Neural cell (in vitro differentiated cells): Measurements from ENCODE around the gene PKHD1. TPM values are rescaled to one million over a fixed set of nuclear protein-coding genes. Genes with fewer than 3 reads are reported as not detected.

Experiments
- H2AFZ ChIP-seq: fragments of 200-600, 300-800 bp; sonication (generic), shearing (Covaris generic); 2 replicates; pipeline ENCODE4 v1.6.0; 2014; ENCODE audit warnings: low read depth, mild to moderate bottlenecking, antibody characterized with exemption, low read length, moderate library complexity
- H3F3A ChIP-seq: fragments of 200-600 bp; shearing (Covaris generic); 2 replicates; pipeline ENCODE4 v1.6.1; 2016; ENCODE audit warnings: mild to moderate bottlenecking, moderate library complexity, mixed read lengths, antibody characterized with exemption, low read length; ENCODE audit not compliant: insufficient read depth, poor library complexity, severe bottlenecking
- H3K27ac ChIP-seq: fragments of 200-600, 300-800 bp; sonication (generic), shearing (Covaris generic); 2 replicates; pipeline ENCODE4 v1.5.1; 2014; ENCODE audit warnings: mild to moderate bottlenecking, low read length, moderate library complexity
- H3K27me3 ChIP-seq: fragments of 300-800, 200-600 bp; sonication (generic), shearing (Covaris generic); 2 replicates; pipeline ENCODE4 v1.6.0; 2014; ENCODE audit warnings: mild to moderate bottlenecking, low read depth, low read length, moderate library complexity; ENCODE audit not compliant: insufficient read depth
- H3K36me3 ChIP-seq: fragments of 300-800, 200-600 bp; sonication (generic), shearing (Covaris generic); 2 replicates; pipeline ENCODE4 v1.5.1; 2014; ENCODE audit warnings: mild to moderate bottlenecking, antibody characterized with exemption, low read length, moderate library complexity; ENCODE audit not compliant: insufficient read depth
- H3K4me2 ChIP-seq: fragments of 300-800, 200-600 bp; sonication (generic), shearing (Covaris generic); 2 replicates; pipeline ENCODE4 v1.6.0; 2014; ENCODE audit warnings: mild to moderate bottlenecking, low read length
- H3K4me3 ChIP-seq: fragments of 300-800, 200-600 bp; sonication (generic), shearing (Covaris generic); 2 replicates; pipeline ENCODE4 v1.5.1; 2014; ENCODE audit warnings: mild to moderate bottlenecking, low read length, moderate library complexity
- H3K79me2 ChIP-seq: fragments of 200-600 bp; shearing (Covaris generic); replicated peaks from 2 replicates; pipeline ENCODE4 v1.6.0; 2014; ENCODE audit warnings: mild to moderate bottlenecking, low read length, moderate library complexity; ENCODE audit not compliant: insufficient read depth
- H3K9ac ChIP-seq: fragments of 300-800, 200-600 bp; sonication (generic), shearing (Covaris generic); 2 replicates; pipeline ENCODE4 v1.6.1; 2016; ENCODE audit warnings: mild to moderate bottlenecking, low read length, mixed read lengths
- H3K9me2 ChIP-seq: fragments of 200-600 bp; shearing (Covaris generic); 2 replicates; pipeline ENCODE4 v1.6.1; 2016; ENCODE audit warnings: mild to moderate bottlenecking, low read length, mixed read lengths; ENCODE audit not compliant: insufficient read depth
- H3K9me3 ChIP-seq: fragments of 200-600, 300-800 bp; sonication (generic), shearing (Covaris generic); 2 replicates; pipeline ENCODE4 v1.6.1; 2016; ENCODE audit warnings: mild to moderate bottlenecking, mixed run types, low read length, moderate library complexity, mixed read lengths
- H4K20me1 ChIP-seq: fragments of 200-600 bp; shearing (Covaris generic); 2 replicates; pipeline ENCODE4 v1.6.1; 2016; ENCODE audit warnings: mild to moderate bottlenecking, mixed run types; ENCODE audit not compliant: insufficient read depth
- EP300 ChIP-seq: fragments of 450-650 bp; conservative IDR thresholded peaks from 2 replicates; pipeline ENCODE4 v1.6.1; 2014; ENCODE audit warnings: antibody characterized with exemption, mild to moderate bottlenecking, moderate library complexity; ENCODE audit not compliant: poor library complexity, severe bottlenecking
- EZH2 ChIP-seq: fragments of 200-600, 300-800 bp; shearing (Covaris generic), sonication (generic); IDR thresholded peaks from 2 replicates; pipeline ENCODE4 v1.6.1; 2014; ENCODE audit warnings: antibody characterized with exemption, low read length, borderline replicate concordance, mild to moderate bottlenecking; ENCODE audit not compliant: insufficient read depth, poor library complexity, severe bottlenecking
- MXI1 ChIP-seq: fragments of 450-650 bp; conservative IDR thresholded peaks from 2 replicates; pipeline ENCODE4 v1.6.1; 2014; ENCODE audit warnings: antibody characterized with exemption, mild to moderate bottlenecking; ENCODE audit not compliant: poor library complexity, severe bottlenecking
- POLR2AphosphoS5 ChIP-seq: IDR thresholded peaks from 2 replicates; pipeline ENCODE4 v1.6.1; 2012
- RAD21 ChIP-seq: fragments of 450-650 bp; conservative IDR thresholded peaks from 2 replicates; pipeline ENCODE4 v1.6.1; 2014; ENCODE audit warnings: antibody characterized with exemption, mild to moderate bottlenecking, moderate library complexity
- SMC3 ChIP-seq: fragments of 450-650 bp; conservative IDR thresholded peaks from 2 replicates; pipeline ENCODE4 v1.6.1; 2014; ENCODE audit warnings: antibody characterized with exemption, mild to moderate bottlenecking, moderate library complexity; ENCODE audit not compliant: poor library complexity
- TAF1 ChIP-seq: IDR thresholded peaks from 2 replicates; pipeline ENCODE4 v1.6.1; 2012; ENCODE audit warnings: low read depth
- polyA plus RNA-seq: library from polyadenylated mRNA; depleted of rRNA; stranded (reverse); fragments of >200 nt; gene quantifications from 2 replicates; pipeline ENCODE4 v1.2.3, GENCODE V29; 2014
- TF ChIP-seq, protein P1 (sequence below): fragments of 450-650 bp; IDR thresholded peaks from 2 replicates; pipeline ENCODE4 v1.5.1; 2014; ENCODE audit warnings: antibody characterized with exemption, mild to moderate bottlenecking, moderate library complexity; ENCODE audit not compliant: poor library complexity, severe bottlenecking
- TF ChIP-seq, protein P2 (sequence below): IDR thresholded peaks from 2 replicates; pipeline ENCODE4 v1.6.1; 2012; ENCODE audit warnings: borderline replicate concordance

PKHD1 gene
- polyA plus RNA-seq, 1 donor from 2014 or later = not detected

DNA sequence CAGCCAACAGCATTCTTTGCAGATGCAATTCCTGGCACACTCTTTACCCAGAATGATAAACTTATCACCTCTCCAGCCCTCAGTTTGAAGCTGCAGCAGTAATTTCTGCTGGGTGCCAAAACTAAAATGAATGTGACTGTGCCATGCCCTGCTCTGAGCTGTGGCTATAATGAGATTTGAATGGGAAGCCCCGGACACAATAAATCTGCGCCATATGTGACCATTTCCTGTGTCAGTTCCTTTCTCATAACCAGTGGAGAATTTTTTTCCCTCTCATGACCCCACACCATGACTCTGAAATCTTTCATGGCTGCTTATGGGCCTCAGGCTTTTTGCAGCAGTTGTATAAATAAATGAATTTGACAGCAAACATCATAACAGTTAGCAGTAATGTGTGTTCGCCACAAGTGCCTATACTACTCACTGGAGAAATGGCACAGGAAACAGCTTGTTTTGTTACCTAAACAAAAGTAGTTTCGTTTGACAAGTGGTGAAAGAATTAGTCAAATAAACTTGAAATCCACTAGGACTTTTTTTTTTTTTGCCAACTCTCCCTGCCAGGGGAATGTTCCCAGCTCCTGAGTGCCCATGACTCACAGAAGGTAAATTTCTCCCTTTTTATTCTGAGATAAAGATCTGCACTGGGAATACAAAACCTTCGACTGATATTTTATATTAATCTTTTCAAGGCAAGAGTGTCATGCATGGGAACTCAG is 408.4 kb downstream of the PKHD1 start:
- H3K9me2 ChIP-seq = no peaks in the 10 kb centered on the region
- no peak overlapping the region for H3K27ac ChIP-seq
- no peaks in the 10 kb centered on the region for H3K36me3 ChIP-seq
- no peaks in the 10 kb centered on the region for H3K27me3 ChIP-seq
- no peak overlapping the region for H2AFZ ChIP-seq
- H3K79me2 ChIP-seq = no peaks in the 10 kb centered on the region
- H3K9me3 ChIP-seq = no peaks in the 10 kb centered on the region
- no peak overlapping the region for H3K4me3 ChIP-seq
- H3K9ac ChIP-seq = no peak overlapping the region
- H3K4me2 ChIP-seq = no peak overlapping the region
- H4K20me1 ChIP-seq = no peaks in the 10 kb centered on the region
- H3F3A ChIP-seq = no peaks in the 10 kb centered on the region
- TF ChIP-seq, protein P1, sequence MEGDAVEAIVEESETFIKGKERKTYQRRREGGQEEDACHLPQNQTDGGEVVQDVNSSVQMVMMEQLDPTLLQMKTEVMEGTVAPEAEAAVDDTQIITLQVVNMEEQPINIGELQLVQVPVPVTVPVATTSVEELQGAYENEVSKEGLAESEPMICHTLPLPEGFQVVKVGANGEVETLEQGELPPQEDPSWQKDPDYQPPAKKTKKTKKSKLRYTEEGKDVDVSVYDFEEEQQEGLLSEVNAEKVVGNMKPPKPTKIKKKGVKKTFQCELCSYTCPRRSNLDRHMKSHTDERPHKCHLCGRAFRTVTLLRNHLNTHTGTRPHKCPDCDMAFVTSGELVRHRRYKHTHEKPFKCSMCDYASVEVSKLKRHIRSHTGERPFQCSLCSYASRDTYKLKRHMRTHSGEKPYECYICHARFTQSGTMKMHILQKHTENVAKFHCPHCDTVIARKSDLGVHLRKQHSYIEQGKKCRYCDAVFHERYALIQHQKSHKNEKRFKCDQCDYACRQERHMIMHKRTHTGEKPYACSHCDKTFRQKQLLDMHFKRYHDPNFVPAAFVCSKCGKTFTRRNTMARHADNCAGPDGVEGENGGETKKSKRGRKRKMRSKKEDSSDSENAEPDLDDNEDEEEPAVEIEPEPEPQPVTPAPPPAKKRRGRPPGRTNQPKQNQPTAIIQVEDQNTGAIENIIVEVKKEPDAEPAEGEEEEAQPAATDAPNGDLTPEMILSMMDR = no peak
- TF ChIP-seq EP300 = no peak
- no peak for TF ChIP-seq TAF1
- TF ChIP-seq EZH2 = no peak
- TF ChIP-seq RAD21 = no peak
- TF ChIP-seq MXI1 = no peak
- no peak for TF ChIP-seq SMC3
- TF ChIP-seq, protein P2, sequence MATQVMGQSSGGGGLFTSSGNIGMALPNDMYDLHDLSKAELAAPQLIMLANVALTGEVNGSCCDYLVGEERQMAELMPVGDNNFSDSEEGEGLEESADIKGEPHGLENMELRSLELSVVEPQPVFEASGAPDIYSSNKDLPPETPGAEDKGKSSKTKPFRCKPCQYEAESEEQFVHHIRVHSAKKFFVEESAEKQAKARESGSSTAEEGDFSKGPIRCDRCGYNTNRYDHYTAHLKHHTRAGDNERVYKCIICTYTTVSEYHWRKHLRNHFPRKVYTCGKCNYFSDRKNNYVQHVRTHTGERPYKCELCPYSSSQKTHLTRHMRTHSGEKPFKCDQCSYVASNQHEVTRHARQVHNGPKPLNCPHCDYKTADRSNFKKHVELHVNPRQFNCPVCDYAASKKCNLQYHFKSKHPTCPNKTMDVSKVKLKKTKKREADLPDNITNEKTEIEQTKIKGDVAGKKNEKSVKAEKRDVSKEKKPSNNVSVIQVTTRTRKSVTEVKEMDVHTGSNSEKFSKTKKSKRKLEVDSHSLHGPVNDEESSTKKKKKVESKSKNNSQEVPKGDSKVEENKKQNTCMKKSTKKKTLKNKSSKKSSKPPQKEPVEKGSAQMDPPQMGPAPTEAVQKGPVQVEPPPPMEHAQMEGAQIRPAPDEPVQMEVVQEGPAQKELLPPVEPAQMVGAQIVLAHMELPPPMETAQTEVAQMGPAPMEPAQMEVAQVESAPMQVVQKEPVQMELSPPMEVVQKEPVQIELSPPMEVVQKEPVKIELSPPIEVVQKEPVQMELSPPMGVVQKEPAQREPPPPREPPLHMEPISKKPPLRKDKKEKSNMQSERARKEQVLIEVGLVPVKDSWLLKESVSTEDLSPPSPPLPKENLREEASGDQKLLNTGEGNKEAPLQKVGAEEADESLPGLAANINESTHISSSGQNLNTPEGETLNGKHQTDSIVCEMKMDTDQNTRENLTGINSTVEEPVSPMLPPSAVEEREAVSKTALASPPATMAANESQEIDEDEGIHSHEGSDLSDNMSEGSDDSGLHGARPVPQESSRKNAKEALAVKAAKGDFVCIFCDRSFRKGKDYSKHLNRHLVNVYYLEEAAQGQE = no peak
- TF ChIP-seq POLR2AphosphoS5 = no peak

DNA sequence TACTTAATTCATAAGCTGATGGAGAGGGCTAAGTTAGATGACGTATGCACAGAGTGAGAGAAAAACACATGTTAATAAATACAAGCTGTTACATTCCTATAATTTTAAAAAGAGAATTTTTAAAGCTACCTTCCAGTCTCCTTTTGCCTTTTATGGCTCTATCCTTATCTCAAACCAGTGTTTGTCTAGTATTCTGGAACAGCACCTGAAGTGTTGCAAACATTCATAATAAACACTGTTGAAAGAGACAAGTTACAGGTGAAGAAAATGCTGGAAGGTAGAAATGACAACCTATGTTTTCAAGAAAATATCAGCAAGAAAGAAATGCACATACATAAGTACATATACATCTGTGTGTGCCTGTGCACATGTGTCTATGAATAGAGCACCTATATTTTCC is 409.1 kb downstream of the PKHD1 start:
- H3K4me3 ChIP-seq = no peak overlapping the region
- no peaks in the 10 kb centered on the region for H3K9me3 ChIP-seq
- no peak overlapping the region for H2AFZ ChIP-seq
- H3K79me2 ChIP-seq = no peaks in the 10 kb centered on the region
- no peaks in the 10 kb centered on the region for H3K27me3 ChIP-seq
- H3K36me3 ChIP-seq = no peaks in the 10 kb centered on the region
- no peak overlapping the region for H3K9ac ChIP-seq
- no peaks in the 10 kb centered on the region for H4K20me1 ChIP-seq
- no peak overlapping the region for H3K4me2 ChIP-seq
- TF ChIP-seq TAF1 (no peak), SMC3 (no peak), RAD21 (no peak), MXI1 (no peak), EZH2 (no peak), EP300 (no peak), POLR2AphosphoS5 (no peak)
- TF ChIP-seq, protein P2 = no peak
- TF ChIP-seq, protein P1 = no peak
- H3F3A ChIP-seq = no peaks in the 10 kb centered on the region
- no peaks in the 10 kb centered on the region for H3K9me2 ChIP-seq
- H3K27ac ChIP-seq = no peak overlapping the region
